Common myeloid progenitor, CD34-positive (primary cell): ENCODE measurements around the gene STAT5B.
A peak's percentile ranks its signal among the peaks of the same experiment; 100 is the strongest.

ENCODE experiments used
- CTCF ChIA-PET: fragments of 350-600 bp; sonication (Branson Sonifier 250); formaldehyde crosslinking; loops from one replicate; lab custom pipeline; 2021; ENCODE audit warnings: antibody characterized with exemption; lab: Charles Lee
- POLR2A ChIA-PET: fragments of 350-600 bp; sonication (Branson Sonifier 250); formaldehyde crosslinking; loops from one replicate; lab custom pipeline; 2021; ENCODE audit warnings: antibody characterized with exemption; lab: Charles Lee
- DNase-seq, 3 donors: peaks; one replicate each; pipeline versions ENCODE4 v3.0.0 to v3.0.0-alpha.2; 2013
- H3K27ac ChIP-seq, 2 experiments: 1 replicate in 1 of 2; 2 replicates in 1 of 2; pipeline ENCODE4 v1.7.0; 2013; ENCODE audit warnings: inconsistent platforms in 2 of 2, low read length in 2 of 2, mild to moderate bottlenecking in 2 of 2, low read depth in 1 of 2, moderate library complexity in 1 of 2; ENCODE audit not compliant: severe bottlenecking in 2 of 2, insufficient read depth in 1 of 2, poor library complexity in 1 of 2
- H3K27me3 ChIP-seq, 5 experiments: replicated peaks in 2 of 5; 1 replicate in 3 of 5; 2 replicates in 2 of 5; pipeline versions ENCODE4 v1.6.1 to v1.7.0; 2013; ENCODE audit warnings: low read length in 4 of 5, mild to moderate bottlenecking in 2 of 5, moderate library complexity in 2 of 5, inconsistent platforms in 1 of 5; ENCODE audit not compliant: insufficient read depth in 5 of 5, control insufficient read depth in 4 of 5
- H3K36me3 ChIP-seq, 4 experiments: 1 replicate in 2 of 4; 2 replicates in 2 of 4; pipeline versions ENCODE4 v1.6.1 to v1.7.0; 2013; ENCODE audit warnings: low read length in 3 of 4, control low read depth in 1 of 4, mild to moderate bottlenecking in 1 of 4; ENCODE audit not compliant: control insufficient read depth in 4 of 4, insufficient read depth in 4 of 4
- H3K4me1 ChIP-seq, 4 experiments: 1 replicate in 3 of 4; 2 replicates in 1 of 4; pipeline versions ENCODE4 v1.6.1 to v1.7.1; 2013; ENCODE audit warnings: low read length in 3 of 4, mild to moderate bottlenecking in 3 of 4, control low read depth in 1 of 4, inconsistent platforms in 1 of 4, moderate library complexity in 1 of 4; ENCODE audit not compliant: control insufficient read depth in 4 of 4, insufficient read depth in 4 of 4; ENCODE audit errors: control extremely low read depth in 1 of 4
- H3K4me3 ChIP-seq, 7 experiments: 1 replicate in 4 of 7; 2 replicates in 3 of 7; pipeline versions ENCODE4 v1.5.1 to v1.7.0; 2013; ENCODE audit warnings: mild to moderate bottlenecking in 7 of 7, low read length in 6 of 7, moderate library complexity in 6 of 7, inconsistent platforms in 2 of 7, low read depth in 2 of 7, control low read depth in 1 of 7; ENCODE audit not compliant: insufficient read depth in 4 of 7, control insufficient read depth in 1 of 7; ENCODE audit errors: extremely low read depth in 1 of 7
- H3K9me3 ChIP-seq, 5 experiments: 1 replicate in 4 of 5; 2 replicates in 1 of 5; pipeline versions ENCODE4 v1.6.1 to v1.7.1; 2013; ENCODE audit warnings: low read length in 4 of 5, mild to moderate bottlenecking in 2 of 5, inconsistent platforms in 1 of 5, low read depth in 1 of 5, moderate library complexity in 1 of 5; ENCODE audit not compliant: control insufficient read depth in 4 of 5, insufficient read depth in 2 of 5; ENCODE audit errors: control extremely low read depth in 1 of 5
- WGBS: methylation state at CpG from one replicate; pipeline ENCODE4 v1.1.5; 2013; ENCODE audit not compliant: insufficient coverage; 5-methylcytosine and 5-hydroxymethylcytosine counted together

The STAT5B gene

DNA sequence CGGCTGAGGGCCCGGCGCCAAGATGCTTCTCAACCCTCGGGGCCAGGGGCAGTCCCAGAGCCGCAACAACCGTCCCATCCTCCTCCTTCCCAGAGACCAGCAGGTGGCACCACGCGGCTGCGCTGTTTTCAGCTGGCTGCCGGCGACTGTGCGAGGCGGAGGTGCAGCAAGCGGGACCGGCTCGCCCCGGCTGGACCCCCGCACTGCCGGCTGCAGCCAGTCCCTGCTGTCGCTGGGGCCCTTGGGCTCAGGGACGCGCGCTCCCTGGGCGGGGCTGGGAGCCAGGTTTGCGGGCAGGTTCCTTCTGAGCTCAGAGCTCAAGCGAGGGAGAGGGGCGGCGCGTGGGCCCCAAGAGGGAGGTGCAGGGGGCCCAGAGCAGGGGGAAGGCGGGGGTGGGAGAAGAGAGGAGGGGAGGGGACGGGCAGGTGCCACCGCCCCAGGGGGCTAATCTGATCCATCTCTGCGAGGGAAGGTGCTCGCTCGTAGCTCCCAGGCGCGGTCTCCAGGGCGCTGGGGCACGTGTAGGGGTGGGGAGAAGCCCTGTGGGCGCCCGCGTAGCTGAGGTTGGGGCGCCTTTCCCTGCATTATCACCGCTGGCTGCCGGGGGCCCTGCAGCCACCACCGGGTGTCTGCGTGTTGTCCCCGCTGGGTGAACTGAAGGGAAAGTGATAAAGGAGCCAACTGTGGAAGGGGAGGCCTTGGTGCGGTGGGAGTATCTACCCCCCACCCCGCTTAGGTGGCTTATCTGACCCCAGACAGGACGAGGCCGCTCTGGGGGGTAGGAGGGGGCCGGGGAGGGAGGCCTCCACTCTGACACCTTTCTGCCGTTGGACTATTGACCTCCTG lies 36.3 kb upstream of the STAT5B start:
- POLR2A ChIA-PET: interaction anchor here (0.5 to 3.7 kb wide), 16 partner anchors 9 to 206 kb away, joined by 3 to 36 read pairs (median 5); partner anchors contain the start of genes CAVIN1, STAT3, STAT5A and STAT5B
- Histone ChIP-seq H3K4me1 (peaks cover 24 to 82% (median 74%) of the 10 kb centered on the region in 4 experiments), H3K36me3 (peaks cover 6 to 72% (median 54%) of the 10 kb centered on the region in 4 experiments), H3K27ac (peak overlapping the region; percentile 62 to 99), H3K4me3 (peak overlapping the region in 3 of 7 experiments; percentile 43 to 51 (median 48)), H3K27me3 (no peaks in the 10 kb centered on the region), H3K9me3 (no peaks in the 10 kb centered on the region)
- WGBS: under 1% methylated on average over 39 of the region's 54 CpGs
- CTCF ChIA-PET: interaction anchor here (0.6 to 12.4 kb wide), 22 partner anchors 9 to 151 kb away, joined by 3 to 132 read pairs (median 4); partner anchors contain the start of gene STAT3
- peak; percentile 90 to 95 (median 93) for DNase-seq

DNA sequence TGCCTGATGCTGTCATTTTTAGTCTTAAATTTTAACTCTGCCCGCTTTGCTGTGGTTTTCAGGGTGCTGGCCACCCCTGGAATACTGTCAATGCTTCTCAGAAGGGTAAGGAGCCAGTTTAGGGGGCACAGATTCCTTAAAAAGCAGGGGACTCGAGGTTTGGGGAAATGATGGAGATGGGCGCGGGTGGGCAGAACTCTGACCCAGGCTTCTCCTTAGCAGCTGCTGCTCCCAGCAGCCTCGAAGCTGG lies 35.8 kb upstream of the STAT5B start:
- no peaks in the 10 kb centered on the region for H3K27me3 ChIP-seq
- 0% methylated on average over 5 of the region's 5 CpGs for WGBS
- peak overlapping the region; percentile 41 to 99 for H3K27ac ChIP-seq
- DNase-seq: no peak
- POLR2A ChIA-PET: interaction anchor here (0.5 to 3.7 kb wide), 14 partner anchors 9 to 111 kb away, joined by 3 to 36 read pairs (median 4); partner anchors contain the start of genes CAVIN1, STAT3, STAT5A and STAT5B
- H3K9me3 ChIP-seq: no peaks in the 10 kb centered on the region
- H3K4me1 ChIP-seq: peaks cover 23 to 76% (median 68%) of the 10 kb centered on the region in 4 experiments
- H3K36me3 ChIP-seq: peaks cover 6 to 72% (median 56%) of the 10 kb centered on the region in 4 experiments
- peak overlapping the region in 4 of 7 experiments; percentile 30 to 48 (median 44) for H3K4me3 ChIP-seq
- CTCF ChIA-PET: interaction anchor here (1.0 to 12.4 kb wide), 18 partner anchors 11 to 204 kb away, joined by 3 to 132 read pairs (median 6); partner anchors contain the start of gene STAT3

DNA sequence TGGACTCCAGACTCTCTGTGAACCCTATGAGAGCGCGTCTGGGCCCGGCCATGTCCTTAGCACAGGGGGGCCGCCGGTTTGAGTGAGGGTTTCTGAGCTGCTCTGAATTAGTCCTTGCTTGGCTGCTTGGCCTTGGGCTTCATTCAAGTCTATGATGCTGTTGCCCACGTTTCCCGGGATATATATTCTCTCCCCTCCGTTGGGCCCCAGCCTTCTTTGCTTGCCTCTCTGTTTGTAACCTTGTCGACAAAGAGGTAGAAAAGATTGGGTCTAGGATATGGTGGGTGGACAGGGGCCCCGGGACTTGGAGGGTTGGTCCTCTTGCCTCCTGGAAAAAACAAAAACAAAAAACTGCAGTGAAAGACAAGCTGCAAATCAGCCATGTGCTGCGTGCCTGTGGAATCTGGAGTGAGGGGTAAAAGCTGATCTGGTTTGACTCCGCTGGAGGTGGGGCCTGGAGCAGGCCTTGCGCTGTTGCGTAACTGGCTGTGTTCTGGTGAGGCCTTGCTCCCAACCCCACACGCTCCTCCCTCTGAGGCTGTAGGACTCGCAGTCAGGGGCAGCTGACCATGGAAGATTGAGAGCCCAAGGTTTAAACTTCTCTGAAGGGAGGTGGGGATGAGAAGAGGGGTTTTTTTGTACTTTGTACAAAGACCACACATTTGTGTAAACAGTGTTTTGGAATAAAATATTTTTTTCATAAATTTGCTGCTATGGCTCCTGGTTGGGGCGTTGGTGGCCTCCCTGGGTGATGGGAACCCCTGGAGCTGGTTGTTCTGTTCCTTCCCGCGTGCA lies 35.2 kb upstream of the STAT5B start:
- Histone ChIP-seq H3K4me1 (peaks cover 23 to 71% (median 63%) of the 10 kb centered on the region in 4 experiments), H3K27ac (peak overlapping the region; percentile 41 to 99), H3K27me3 (no peaks in the 10 kb centered on the region), H3K36me3 (peaks cover 6 to 72% (median 54%) of the 10 kb centered on the region in 4 experiments), H3K9me3 (no peaks in the 10 kb centered on the region), H3K4me3 (peak overlapping the region in 4 of 7 experiments; percentile 31 to 48 (median 44))
- DNase-seq: peak in 2 of 3 donors; percentile 76 to 80
- POLR2A ChIA-PET: interaction anchor here (0.5 to 3.7 kb wide), 13 partner anchors 10 to 94 kb away, joined by 3 to 36 read pairs (median 5); partner anchors contain the start of genes STAT3, STAT5A and STAT5B
- WGBS: 38% methylated on average over 15 of the region's 19 CpGs
- CTCF ChIA-PET: interaction anchor here (0.7 to 12.4 kb wide), 17 partner anchors 10 to 206 kb away, joined by 3 to 132 read pairs (median 5); partner anchors contain the start of genes STAT3 and STAT5A

GRCh38 chr17:42310787-42311215 lies 34.6 kb upstream of the STAT5B start:
- peaks cover 6 to 75% (median 58%) of the 10 kb centered on the region in 4 experiments for H3K36me3 ChIP-seq
- DNase-seq: no peak
- no peaks in the 10 kb centered on the region for H3K27me3 ChIP-seq
- POLR2A ChIA-PET: interaction anchor here (1.9 to 3.7 kb wide), 4 partner anchors 10 to 95 kb away, joined by 12 to 36 read pairs (median 24); partner anchors contain the start of genes STAT3 and STAT5A
- H3K9me3 ChIP-seq: no peaks in the 10 kb centered on the region
- WGBS: 91% methylated on average over 8 of the region's 9 CpGs
- H3K4me3 ChIP-seq: no peak overlapping the region
- peaks cover 23 to 65% (median 59%) of the 10 kb centered on the region in 4 experiments for H3K4me1 ChIP-seq
- H3K27ac ChIP-seq: peak overlapping the region; percentile 41 to 99
- CTCF ChIA-PET: interaction anchor here (0.7 to 12.4 kb wide), 9 partner anchors 9 to 207 kb away, joined by 3 to 132 read pairs (median 8); partner anchors contain the start of genes STAT3 and STAT5A

DNA sequence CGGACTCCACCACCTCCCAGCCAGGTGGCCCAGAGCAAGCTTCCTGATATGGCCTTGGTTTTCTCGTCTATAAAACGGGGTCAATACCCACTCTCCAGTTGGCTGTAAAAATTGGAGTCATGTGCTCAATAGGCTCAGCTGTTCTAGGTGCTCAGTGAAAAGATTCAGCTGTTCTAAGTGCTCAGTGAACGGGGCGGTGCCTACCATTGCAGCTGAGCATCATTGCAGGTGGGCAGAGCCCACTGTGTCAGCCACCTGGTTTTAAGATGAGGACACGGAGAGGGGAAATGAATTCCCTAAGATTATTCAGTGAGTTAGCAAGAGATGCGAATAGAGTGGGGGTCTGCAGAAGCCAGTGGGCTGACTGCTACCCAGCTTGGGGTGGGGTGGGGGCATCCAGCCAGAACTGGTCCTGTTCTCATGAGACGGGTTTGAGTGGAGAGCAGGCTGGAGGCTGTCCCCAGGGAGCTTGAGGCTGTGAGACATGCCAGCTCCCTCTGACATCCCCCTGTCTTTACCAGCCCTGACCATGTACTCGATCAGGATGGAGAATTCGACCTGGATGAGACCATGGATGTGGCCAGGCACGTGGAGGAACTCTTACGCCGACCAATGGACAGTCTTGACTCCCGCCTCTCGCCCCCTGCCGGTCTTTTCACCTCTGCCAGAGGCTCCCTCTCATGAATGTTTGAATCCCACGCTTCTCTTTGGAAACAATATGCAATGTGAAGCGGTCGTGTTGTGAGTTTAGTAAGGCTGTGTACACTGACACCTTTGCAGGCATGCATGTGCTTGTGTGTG lies 34.0 kb upstream of the STAT5B start:
- no peaks in the 10 kb centered on the region for H3K9me3 ChIP-seq
- H3K36me3 ChIP-seq: peaks cover 6 to 74% (median 62%) of the 10 kb centered on the region in 4 experiments
- H3K4me3 ChIP-seq: no peak overlapping the region
- ChIA-PET POLR2A (interaction anchor here (3.7 kb wide), 1 partner anchor 21 kb away, joined by 29 read pairs; the partner anchor contains the start of gene STAT5A), CTCF (interaction anchor here (0.7 to 12.4 kb wide), 9 partner anchors 12 to 207 kb away, joined by 3 to 132 read pairs (median 7); partner anchors contain the start of genes STAT3 and STAT5A)
- H3K27me3 ChIP-seq: no peaks in the 10 kb centered on the region
- 95% methylated on average over 15 of the region's 19 CpGs for WGBS
- H3K4me1 ChIP-seq: peaks cover 23 to 59% (median 52%) of the 10 kb centered on the region in 4 experiments
- DNase-seq: no peak
- peak overlapping the region; percentile 58 to 99 for H3K27ac ChIP-seq

DNA sequence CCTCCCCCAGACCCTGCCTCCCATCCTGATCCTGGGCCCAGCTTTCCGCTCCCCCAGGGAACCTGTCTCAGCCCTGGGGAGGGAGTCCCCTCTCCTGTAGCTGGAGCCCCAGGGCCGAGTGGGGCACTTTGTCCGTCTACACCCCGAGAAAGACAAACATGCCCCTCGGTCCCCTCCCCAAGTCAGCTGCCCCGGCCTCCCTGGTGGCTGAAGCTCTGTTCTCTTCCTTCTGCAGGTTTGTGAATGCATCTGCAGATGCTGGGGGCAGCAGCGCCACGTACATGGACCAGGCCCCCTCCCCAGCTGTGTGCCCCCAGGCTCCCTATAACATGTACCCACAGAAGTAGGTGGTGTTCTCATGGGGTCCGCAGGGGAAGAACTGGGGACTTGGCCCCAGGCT lies 33.0 kb upstream of the STAT5B start:
- no peak for DNase-seq
- Histone ChIP-seq H3K4me1 (peaks cover 16 to 48% (median 42%) of the 10 kb centered on the region in 4 experiments), H3K4me3 (no peak overlapping the region), H3K27ac (peak overlapping the region; percentile 58 to 99), H3K9me3 (no peaks in the 10 kb centered on the region), H3K36me3 (peaks cover 10 to 79% (median 69%) of the 10 kb centered on the region in 4 experiments), H3K27me3 (no peaks in the 10 kb centered on the region)
- CTCF ChIA-PET: interaction anchor here (0.5 to 12.4 kb wide), 9 partner anchors 14 to 185 kb away, joined by 3 to 132 read pairs (median 5); partner anchors contain the start of gene STAT5A
- 98% methylated on average over 7 of the region's 9 CpGs for WGBS
- POLR2A ChIA-PET: no interaction called here
